HG03066 (cell line): ENCODE measurements around the gene ARHGAP6.

Experiments used
- ATAC-seq: cut with Tn5 transposase; IDR thresholded peaks from one replicate; pipeline ENCODE4 v1.9.1; 2021; ENCODE audit warnings: low read depth; ENCODE audit not compliant: unreplicated experiment

Gene ARHGAP6

GRCh38 chrX:11665168-11666111 lies at the start of gene ARHGAP6:
Gene ARHGAP6 (minus strand): TSS chrX:11665920. CDS start chrX:11664828, 1,092 bp downstream.
- no peak for ATAC-seq

GRCh38 chrX:11704725-11705495 lies 39.2 kb upstream of the ARHGAP6 start:
- ATAC-seq = no peak

GRCh38 chrX:11703855-11704254 lies 38.1 kb upstream of the ARHGAP6 start:
- ATAC-seq = no peak

- ATAC-seq = no peak
Measured at GRCh38 chrX:11702965-11703631, 37.4 kb upstream of the ARHGAP6 start.

- ATAC-seq = no peak
Measured at GRCh38 chrX:11702420-11702819, 36.7 kb upstream of the ARHGAP6 start.

- no peak for ATAC-seq
Measured at GRCh38 chrX:11698702-11699101, 33.0 kb upstream of the ARHGAP6 start.

GRCh38 chrX:11688201-11688600 lies 22.5 kb upstream of the ARHGAP6 start:
- ATAC-seq = no peak

GRCh38 chrX:11687157-11687556 lies 21.4 kb upstream of the ARHGAP6 start:
- no peak for ATAC-seq

GRCh38 chrX:11683057-11683456 lies 17.3 kb upstream of the ARHGAP6 start:
- ATAC-seq = no peak

GRCh38 chrX:11678158-11678557 lies 12.4 kb upstream of the ARHGAP6 start:
- no peak for ATAC-seq

GRCh38 chrX:11672213-11672612 lies 6.5 kb upstream of the ARHGAP6 start:
- no peak for ATAC-seq

- no peak for ATAC-seq
Measured at GRCh38 chrX:11670316-11670715, 4.6 kb upstream of the ARHGAP6 start.

- ATAC-seq = no peak
Measured at GRCh38 chrX:11666952-11667685, 1.4 kb upstream of the ARHGAP6 start.

- no peak for ATAC-seq
Measured at GRCh38 chrX:11666164-11666563, 444 bp upstream of the ARHGAP6 start.

- ATAC-seq = no peak
Measured at GRCh38 chrX:11664211-11665167, 1.2 kb downstream of the ARHGAP6 start.

GRCh38 chrX:11663875-11664210 lies 1.9 kb downstream of the ARHGAP6 start:
- ATAC-seq = no peak

GRCh38 chrX:11655282-11656015 lies 10.3 kb downstream of the ARHGAP6 start:
- ATAC-seq = no peak

GRCh38 chrX:11648705-11649519 lies 16.8 kb downstream of the ARHGAP6 start:
- no peak for ATAC-seq
